Lower leg skin (tissue), 3 donors: Measurements from ENCODE around the gene PDE3B.

ENCODE experiments used
- POLR2A ChIP-seq, 2 donors: fragments of 450-650 bp; IDR thresholded peaks; one replicate each; pipeline ENCODE4 v1.6.1; 2016 to 2017; ENCODE audit warnings: antibody characterized with exemption in 2 of 2, mild to moderate bottlenecking in 1 of 2, moderate library complexity in 1 of 2
- TF ChIP-seq, protein P1 (sequence below), 3 donors: fragments of 450-650 bp; IDR thresholded peaks; one replicate each; pipeline ENCODE4 v1.5.1; 2016; ENCODE audit warnings: antibody characterized with exemption in 3 of 3, mild to moderate bottlenecking in 3 of 3, moderate library complexity in 2 of 3

DNA sequence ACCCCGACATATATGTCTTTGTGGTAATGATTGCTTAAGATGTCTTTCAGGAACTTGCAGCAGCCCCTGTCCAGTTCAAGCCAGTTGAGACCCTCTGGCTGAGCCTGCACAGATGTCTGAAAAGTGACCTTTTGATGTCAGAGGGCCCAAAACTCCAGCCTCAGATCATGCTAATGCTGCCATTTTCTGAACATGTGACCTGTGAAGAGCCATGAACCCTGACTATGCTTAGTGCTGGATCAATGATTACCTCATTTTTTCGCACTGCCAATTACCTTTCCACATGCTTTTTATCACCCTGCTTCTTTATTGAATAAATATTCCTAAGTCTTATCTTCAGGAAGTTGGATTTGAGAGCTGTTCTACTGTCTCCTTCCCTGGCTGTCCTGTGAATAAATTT is 255.3 kb downstream of the PDE3B start:
- TF ChIP-seq, protein P1, sequence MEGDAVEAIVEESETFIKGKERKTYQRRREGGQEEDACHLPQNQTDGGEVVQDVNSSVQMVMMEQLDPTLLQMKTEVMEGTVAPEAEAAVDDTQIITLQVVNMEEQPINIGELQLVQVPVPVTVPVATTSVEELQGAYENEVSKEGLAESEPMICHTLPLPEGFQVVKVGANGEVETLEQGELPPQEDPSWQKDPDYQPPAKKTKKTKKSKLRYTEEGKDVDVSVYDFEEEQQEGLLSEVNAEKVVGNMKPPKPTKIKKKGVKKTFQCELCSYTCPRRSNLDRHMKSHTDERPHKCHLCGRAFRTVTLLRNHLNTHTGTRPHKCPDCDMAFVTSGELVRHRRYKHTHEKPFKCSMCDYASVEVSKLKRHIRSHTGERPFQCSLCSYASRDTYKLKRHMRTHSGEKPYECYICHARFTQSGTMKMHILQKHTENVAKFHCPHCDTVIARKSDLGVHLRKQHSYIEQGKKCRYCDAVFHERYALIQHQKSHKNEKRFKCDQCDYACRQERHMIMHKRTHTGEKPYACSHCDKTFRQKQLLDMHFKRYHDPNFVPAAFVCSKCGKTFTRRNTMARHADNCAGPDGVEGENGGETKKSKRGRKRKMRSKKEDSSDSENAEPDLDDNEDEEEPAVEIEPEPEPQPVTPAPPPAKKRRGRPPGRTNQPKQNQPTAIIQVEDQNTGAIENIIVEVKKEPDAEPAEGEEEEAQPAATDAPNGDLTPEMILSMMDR (IDR thresholded peaks at IDR 0.05), result no peak
- TF ChIP-seq POLR2A (IDR thresholded peaks at IDR 0.05), result no peak
